Type B pancreatic cell (in vitro differentiated cells): Measurements from ENCODE around the gene SPARCL1. TPM values are rescaled to one million over a fixed set of nuclear protein-coding genes. Genes with fewer than 3 reads are reported as not detected.
A peak's percentile ranks its signal among the peaks of the same experiment; 100 is the strongest.

Experiments
- DNase-seq: peaks from one replicate; pipeline ENCODE4 v3.0.0; 2021; ENCODE audit warnings: mixed read lengths; ENCODE audit not compliant: unreplicated experiment; ENCODE audit errors: extremely low spot score
- H3K27ac Mint-ChIP-seq: 2 replicates; pipeline ENCODE4 v1.8.0; 2021; ENCODE audit warnings: mild to moderate bottlenecking, mixed read lengths
- H3K27me3 Mint-ChIP-seq: 2 replicates; pipeline ENCODE4 v1.8.0; 2021; ENCODE audit warnings: mixed read lengths
- H3K36me3 Mint-ChIP-seq: 2 replicates; pipeline ENCODE4 v1.8.0; 2021; ENCODE audit warnings: mixed read lengths
- H3K4me1 Mint-ChIP-seq: one replicate; pipeline ENCODE4 v1.8.0; 2021; ENCODE audit warnings: mixed read lengths; ENCODE audit not compliant: unreplicated experiment
- H3K4me3 Mint-ChIP-seq: 2 replicates; pipeline ENCODE4 v1.8.0; 2021; ENCODE audit warnings: mild to moderate bottlenecking, mixed read lengths
- H3K9me3 Mint-ChIP-seq: 2 replicates; pipeline ENCODE4 v1.8.0; 2021; ENCODE audit warnings: mixed read lengths
- CTCF ChIP-seq: fragments of 200-600 bp; sonication (generic); conservative IDR thresholded peaks from 2 replicates; pipeline ENCODE4 v1.5.0; 2021; ENCODE audit warnings: antibody characterized with exemption, mild to moderate bottlenecking
- total RNA-seq: library from RNA; stranded (reverse); gene quantifications from 2 replicates; pipeline ENCODE4 v1.2.1, GENCODE V29; 2021; ENCODE audit warnings: low replicate concordance

The SPARCL1 gene
- total RNA-seq, 1 donor from 2014 or later, result 11.2 TPM

- Mint-ChIP-seq H3K36me3 (no peaks in the 10 kb centered on the region), H3K27ac (no peak overlapping the region)
Measured at GRCh38 chr4:87478732-87479250, 50.4 kb downstream of the SPARCL1 start.

GRCh38 chr4:87476934-87477333, 52.2 kb downstream of the SPARCL1 start:
- no peak for DNase-seq
- H3K27me3 Mint-ChIP-seq, result no peaks in the 10 kb centered on the region
- no peak overlapping the region for H3K27ac Mint-ChIP-seq
- no peak overlapping the region for H3K4me3 Mint-ChIP-seq
- no peaks in the 10 kb centered on the region for H3K36me3 Mint-ChIP-seq
- H3K9me3 Mint-ChIP-seq, result no peaks in the 10 kb centered on the region
- no peaks in the 10 kb centered on the region for H3K4me1 Mint-ChIP-seq
- no peak for TF ChIP-seq CTCF

More at GRCh38 chr4:87478732-87479250, 50.4 kb downstream of the SPARCL1 start:
- no peaks in the 10 kb centered on the region for H3K4me1 Mint-ChIP-seq
- H3K27me3 Mint-ChIP-seq, result no peaks in the 10 kb centered on the region
- no peak for TF ChIP-seq CTCF
- H3K4me3 Mint-ChIP-seq, result no peak overlapping the region
- DNase-seq, result no peak
- H3K9me3 Mint-ChIP-seq, result peaks cover 3% of the 10 kb centered on the region

GRCh38 chr4:87469390-87469789, 59.8 kb downstream of the SPARCL1 start:
- Mint-ChIP-seq H3K36me3 (no peaks in the 10 kb centered on the region), H3K4me3 (no peak overlapping the region), H3K9me3 (no peaks in the 10 kb centered on the region), H3K4me1 (no peaks in the 10 kb centered on the region), H3K27me3 (no peaks in the 10 kb centered on the region), H3K27ac (no peak overlapping the region)
- no peak for DNase-seq
- TF ChIP-seq CTCF, result no peak

GRCh38 chr4:87465739-87466366, 63.3 kb downstream of the SPARCL1 start:
- Mint-ChIP-seq H3K4me3 (no peak overlapping the region), H3K9me3 (no peaks in the 10 kb centered on the region), H3K4me1 (no peaks in the 10 kb centered on the region), H3K36me3 (peaks cover 4% of the 10 kb centered on the region), H3K27me3 (no peaks in the 10 kb centered on the region), H3K27ac (no peak overlapping the region)
- DNase-seq, result no peak
- TF ChIP-seq CTCF, result peak; percentile 86

GRCh38 chr4:87462102-87462501, 67.1 kb downstream of the SPARCL1 start:
- Mint-ChIP-seq H3K27ac (no peak overlapping the region), H3K4me1 (no peaks in the 10 kb centered on the region), H3K27me3 (no peaks in the 10 kb centered on the region), H3K4me3 (no peak overlapping the region), H3K36me3 (peaks cover 20% of the 10 kb centered on the region), H3K9me3 (peaks cover 6% of the 10 kb centered on the region)
- no peak for TF ChIP-seq CTCF
- no peak for DNase-seq
